ENCODE results near the gene NEK1.

The NEK1 gene

GRCh38 chr4:169352360-169352759, 260.0 kb downstream of the NEK1 start:
- no peak for FAIRE-seq

DNA sequence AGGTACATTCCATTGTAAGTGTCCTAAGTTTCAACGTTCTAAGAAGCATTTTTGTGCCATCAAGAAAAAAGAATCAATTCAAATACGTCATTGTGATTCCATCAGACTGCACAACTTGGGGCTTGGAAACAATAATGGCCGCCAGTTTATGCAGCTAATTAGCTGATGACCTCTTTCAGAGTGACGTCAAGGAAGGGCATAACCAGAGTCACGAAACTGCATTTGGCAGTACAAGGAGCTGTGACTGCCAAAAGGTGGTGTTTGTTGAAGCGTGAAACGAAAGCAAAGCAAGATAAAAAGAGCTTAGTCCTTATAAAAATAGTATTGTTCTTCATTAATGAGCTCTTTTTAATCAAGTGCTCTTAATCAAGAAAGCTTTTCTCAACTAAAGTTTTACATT, 260.5 kb downstream of the NEK1 start:
- no peak for FAIRE-seq

GRCh38 chr4:169348541-169348940, 263.8 kb downstream of the NEK1 start:
- no peak for FAIRE-seq

GRCh38 chr4:169346840-169347239, 265.5 kb downstream of the NEK1 start:
- FAIRE-seq = no peak

GRCh38 chr4:169345316-169345721, 267.1 kb downstream of the NEK1 start:
- no peak for FAIRE-seq

Data from TTC549 (cell line).